Left ventricle myocardium inferior (tissue), 1 donor: ENCODE measurements around the gene C1orf210. TPM values are rescaled to one million over a fixed set of nuclear protein-coding genes. Genes with fewer than 3 reads are reported as not detected.

Source experiments
- DNase-seq: peaks from one replicate; pipeline ENCODE4 v3.0.0-alpha.2; 2020
- H3K27ac ChIP-seq: fragments of 200-600 bp; replicated peaks from 2 replicates; pipeline ENCODE4 v1.8.0; 2021
- H3K27me3 ChIP-seq: fragments of 200-600 bp; 2 replicates; pipeline ENCODE4 v1.8.0; 2021; ENCODE audit warnings: low read depth
- H3K36me3 ChIP-seq: fragments of 200-600 bp; 2 replicates; pipeline ENCODE4 v1.8.0; 2021
- H3K4me1 ChIP-seq: fragments of 200-600 bp; 2 replicates; pipeline ENCODE4 v1.8.0; 2021
- H3K4me3 ChIP-seq: fragments of 200-600 bp; 2 replicates; pipeline ENCODE4 v1.8.0; 2021; ENCODE audit warnings: mild to moderate bottlenecking, moderate library complexity
- H3K9me3 ChIP-seq: fragments of 200-600 bp; replicated peaks from 2 replicates; pipeline ENCODE4 v1.8.0; 2021
- CTCF ChIP-seq: fragments of 200-600 bp; IDR thresholded peaks from 2 replicates; pipeline ENCODE4 v1.8.0; 2021; ENCODE audit warnings: antibody characterized with exemption, mild to moderate bottlenecking, borderline replicate concordance
- intact Hi-C: fragments of 100-400 bp; cut with micrococcal nuclease; formaldehyde crosslinking; loops from one replicate; pipeline ENCODE4 v1.11.0; 2022
- total RNA-seq: library from RNA; stranded (reverse); fragmentation: NEBNext Ultra II Directional; extraction: Animal tissue kit (Norgen Biotek cat#: 25700); gene quantifications from one replicate; pipeline ENCODE4 v1.2.1, GENCODE V29; 2021
- donor health status: DM: no; HTN: yes; CAD: no; lungs with severe emphysema.

Gene C1orf210
- total RNA-seq, 1 donor from 2014 or later, result not detected

GRCh38 chr1:43325381-43325780, 40.0 kb upstream of the C1orf210 start:
- intact Hi-C loops, result no loop called here
- no peak for DNase-seq
- TF ChIP-seq CTCF, result no peak
- H3K27me3 ChIP-seq, result no peaks in the 10 kb centered on the region
- H3K9me3 ChIP-seq, result peaks cover 34% of the 10 kb centered on the region
- peaks cover 29% of the 10 kb centered on the region for H3K36me3 ChIP-seq
- H3K4me3 ChIP-seq, result no peak overlapping the region
- peaks cover 12% of the 10 kb centered on the region for H3K4me1 ChIP-seq
- H3K27ac ChIP-seq, result no peak overlapping the region

- no peaks in the 10 kb centered on the region for H3K27me3 ChIP-seq
- peaks cover 34% of the 10 kb centered on the region for H3K36me3 ChIP-seq
- peaks cover 34% of the 10 kb centered on the region for H3K9me3 ChIP-seq
- no peak overlapping the region for H3K27ac ChIP-seq
- H3K4me3 ChIP-seq, result no peak overlapping the region
- no peak for TF ChIP-seq CTCF
- DNase-seq, result no peak
- H3K4me1 ChIP-seq, result peaks cover 6% of the 10 kb centered on the region
- intact Hi-C loops, result no loop called here
Observed at GRCh38 chr1:43324810-43325209, 39.4 kb upstream of the C1orf210 start.

GRCh38 chr1:43322506-43322905, 37.1 kb upstream of the C1orf210 start:
- Histone ChIP-seq H3K4me3 (no peak overlapping the region), H3K9me3 (peaks cover 26% of the 10 kb centered on the region), H3K27me3 (no peaks in the 10 kb centered on the region), H3K36me3 (peaks cover 44% of the 10 kb centered on the region), H3K4me1 (no peaks in the 10 kb centered on the region), H3K27ac (no peak overlapping the region)
- TF ChIP-seq CTCF, result no peak
- intact Hi-C loops, result no loop called here
- no peak for DNase-seq

- H3K27ac ChIP-seq, result no peak overlapping the region
- no peak for DNase-seq
- intact Hi-C loops, result no loop called here
- no peaks in the 10 kb centered on the region for H3K27me3 ChIP-seq
- H3K9me3 ChIP-seq, result peaks cover 21% of the 10 kb centered on the region
- H3K4me1 ChIP-seq, result no peaks in the 10 kb centered on the region
- H3K4me3 ChIP-seq, result no peak overlapping the region
- TF ChIP-seq CTCF, result no peak
- H3K36me3 ChIP-seq, result peaks cover 44% of the 10 kb centered on the region
Observed at GRCh38 chr1:43321331-43321891, 36.0 kb upstream of the C1orf210 start.

- intact Hi-C loops, result no loop called here
- peaks cover 35% of the 10 kb centered on the region for H3K36me3 ChIP-seq
- no peak for DNase-seq
- TF ChIP-seq CTCF, result no peak
- no peaks in the 10 kb centered on the region for H3K27me3 ChIP-seq
- no peak overlapping the region for H3K27ac ChIP-seq
- H3K4me3 ChIP-seq, result no peak overlapping the region
- H3K9me3 ChIP-seq, result peaks cover 5% of the 10 kb centered on the region
- peaks cover 4% of the 10 kb centered on the region for H3K4me1 ChIP-seq
Observed at GRCh38 chr1:43319766-43320165, 34.4 kb upstream of the C1orf210 start.
